ENCODE data around the gene FAM110C. TPM values are rescaled to one million over a fixed set of nuclear protein-coding genes. Genes with fewer than 3 reads are reported as not detected.
A peak's percentile ranks its signal among the peaks of the same experiment; 100 is the strongest.
"Not testable (repeated sequence)": the region's sequence is repeated elsewhere in the genome, so short reads cannot be mapped to it uniquely, and the experiment has no call there.

FAM110C gene
- total RNA-seq, 2 donors from 2014 or later, result 20.1 to 24.6 TPM

DNA sequence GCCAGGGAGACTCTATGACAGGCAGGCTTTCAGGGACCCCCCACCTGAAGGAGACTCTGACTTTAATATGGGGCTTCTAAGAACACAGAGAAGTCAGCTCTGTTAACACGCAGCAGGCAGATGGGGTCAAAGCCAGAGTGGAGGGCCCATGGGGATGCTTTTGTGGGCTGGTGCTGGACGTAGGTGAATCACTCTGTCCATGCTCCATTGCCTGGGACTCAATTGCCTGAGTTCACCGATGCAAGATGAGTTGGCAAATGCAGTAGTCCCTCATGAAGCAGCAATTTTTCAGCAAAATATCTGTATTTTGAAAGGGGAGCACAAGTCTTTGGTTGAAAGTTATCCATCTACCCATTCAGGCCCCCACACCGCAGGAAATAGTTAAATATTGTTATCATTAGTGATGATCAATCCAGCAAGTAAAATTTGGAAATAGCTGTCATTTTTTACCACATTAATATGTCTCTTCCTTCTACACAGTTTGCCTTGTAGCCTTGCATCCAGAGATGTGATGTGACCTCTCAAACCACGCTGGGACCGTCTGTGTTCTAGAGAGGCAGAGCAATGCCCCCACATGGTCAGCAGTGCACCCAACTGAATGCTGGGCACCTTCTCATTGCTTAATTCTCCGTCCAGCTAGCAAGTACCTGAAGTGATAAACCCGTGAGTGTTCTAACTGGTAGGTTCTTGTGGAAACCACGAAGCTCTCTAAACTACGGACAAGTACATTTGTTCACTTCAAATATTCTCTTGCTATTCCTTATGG is 34.8 kb upstream of the FAM110C start:
- Histone ChIP-seq H3K9ac (ENCODE audit: low read depth in 2 of 2, low read length in 2 of 2) (no peak overlapping the region), H3K27ac (no peak overlapping the region), H3K27me3 (no peaks in the 10 kb centered on the region), H3K36me3 (no peaks in the 10 kb centered on the region), H3K4me1 (no peaks in the 10 kb centered on the region), H3K9me3 (no peaks in the 10 kb centered on the region), H3K4me3 (no peak overlapping the region)
- TF ChIP-seq, protein P1, sequence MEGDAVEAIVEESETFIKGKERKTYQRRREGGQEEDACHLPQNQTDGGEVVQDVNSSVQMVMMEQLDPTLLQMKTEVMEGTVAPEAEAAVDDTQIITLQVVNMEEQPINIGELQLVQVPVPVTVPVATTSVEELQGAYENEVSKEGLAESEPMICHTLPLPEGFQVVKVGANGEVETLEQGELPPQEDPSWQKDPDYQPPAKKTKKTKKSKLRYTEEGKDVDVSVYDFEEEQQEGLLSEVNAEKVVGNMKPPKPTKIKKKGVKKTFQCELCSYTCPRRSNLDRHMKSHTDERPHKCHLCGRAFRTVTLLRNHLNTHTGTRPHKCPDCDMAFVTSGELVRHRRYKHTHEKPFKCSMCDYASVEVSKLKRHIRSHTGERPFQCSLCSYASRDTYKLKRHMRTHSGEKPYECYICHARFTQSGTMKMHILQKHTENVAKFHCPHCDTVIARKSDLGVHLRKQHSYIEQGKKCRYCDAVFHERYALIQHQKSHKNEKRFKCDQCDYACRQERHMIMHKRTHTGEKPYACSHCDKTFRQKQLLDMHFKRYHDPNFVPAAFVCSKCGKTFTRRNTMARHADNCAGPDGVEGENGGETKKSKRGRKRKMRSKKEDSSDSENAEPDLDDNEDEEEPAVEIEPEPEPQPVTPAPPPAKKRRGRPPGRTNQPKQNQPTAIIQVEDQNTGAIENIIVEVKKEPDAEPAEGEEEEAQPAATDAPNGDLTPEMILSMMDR (IDR thresholded peaks at IDR 0.05), result no peak
- intact Hi-C loops (cut with DNase I), result no loop called here
- no peak for DNase-seq

- no peak for DNase-seq
Observed at GRCh38 chr2:80378-80777, 34.1 kb upstream of the FAM110C start.

GRCh38 chr2:71309-72035 is 25.2 kb upstream of the FAM110C start:
- peaks cover 7% of the 10 kb centered on the region for H3K4me1 ChIP-seq
- H3K4me3 ChIP-seq, result no peak overlapping the region
- intact Hi-C loops (cut with DNase I), result no loop called here
- no peak overlapping the region for H3K9ac ChIP-seq (ENCODE audit: low read depth in 2 of 2, low read length in 2 of 2)
- no peaks in the 10 kb centered on the region for H3K27me3 ChIP-seq
- H3K9me3 ChIP-seq, result no peaks in the 10 kb centered on the region
- no peaks in the 10 kb centered on the region for H3K36me3 ChIP-seq
- no peak overlapping the region for H3K27ac ChIP-seq
- no peak for DNase-seq
- TF ChIP-seq, protein P1 (IDR thresholded peaks at IDR 0.05), result no peak

More at GRCh38 chr2:80378-80777, 34.1 kb upstream of the FAM110C start:
- no peaks in the 10 kb centered on the region for H3K4me1 ChIP-seq
- no peaks in the 10 kb centered on the region for H3K9me3 ChIP-seq
- TF ChIP-seq, protein P1 (IDR thresholded peaks at IDR 0.05), result no peak
- no peaks in the 10 kb centered on the region for H3K27me3 ChIP-seq
- intact Hi-C loops (cut with DNase I), result no loop called here
- no peak overlapping the region for H3K9ac ChIP-seq (ENCODE audit: low read depth in 2 of 2, low read length in 2 of 2)
- H3K36me3 ChIP-seq, result no peaks in the 10 kb centered on the region
- no peak overlapping the region for H3K4me3 ChIP-seq
- no peak overlapping the region for H3K27ac ChIP-seq

- no peaks in the 10 kb centered on the region for H3K9me3 ChIP-seq
- H3K27me3 ChIP-seq, result no peaks in the 10 kb centered on the region
- no peak overlapping the region for H3K9ac ChIP-seq (ENCODE audit: low read depth in 2 of 2, low read length in 2 of 2)
- TF ChIP-seq, protein P1 (IDR thresholded peaks at IDR 0.05), result no peak
- no peak overlapping the region for H3K4me3 ChIP-seq
- peak; percentile 78 for DNase-seq
- H3K36me3 ChIP-seq, result no peaks in the 10 kb centered on the region
- peaks cover 7% of the 10 kb centered on the region for H3K4me1 ChIP-seq
- H3K27ac ChIP-seq, result peak overlapping the region; percentile 75
- intact Hi-C loops (cut with DNase I), result no loop called here
Observed at GRCh38 chr2:69366-70344, 23.4 kb upstream of the FAM110C start.

DNA sequence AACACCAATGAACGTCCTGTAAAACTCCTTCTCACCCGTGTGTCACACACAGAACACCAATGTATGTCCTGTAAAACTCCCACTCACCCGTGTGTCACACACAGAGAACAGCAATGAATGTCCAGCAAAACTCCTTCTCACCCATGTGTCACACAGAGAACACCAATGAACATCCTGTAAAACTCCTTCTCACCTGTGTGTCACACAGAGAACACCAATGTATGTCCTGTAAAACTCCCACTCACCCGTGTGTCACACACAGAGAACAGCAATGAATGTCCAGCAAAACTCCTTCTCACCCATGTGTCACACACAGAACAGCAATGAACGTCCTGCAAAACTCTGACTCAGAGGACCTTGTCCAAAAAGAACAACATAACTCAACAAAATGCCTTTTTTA is 22.3 kb upstream of the FAM110C start:
- H3K27me3 ChIP-seq; DNase-seq; H3K4me3 ChIP-seq; H3K4me1 ChIP-seq; intact Hi-C loops (cut with DNase I); H3K36me3 ChIP-seq; H3K9me3 ChIP-seq: not testable (repeated sequence)
- Histone ChIP-seq H3K27ac (peak overlapping the region; percentile 75), H3K9ac (ENCODE audit: low read depth in 2 of 2, low read length in 2 of 2) (peak overlapping the region in 1 of 2 donors; percentile 30)
